ENCODE data around the gene RNF10. TPM values are rescaled to one million over a fixed set of nuclear protein-coding genes. Genes with fewer than 3 reads are reported as not detected.
A peak's percentile ranks its signal among the peaks of the same experiment; 100 is the strongest.

Gene RNF10
- total RNA-seq, 6 experiments from 2014 or later: 145 to 203 (median 158) TPM

DNA sequence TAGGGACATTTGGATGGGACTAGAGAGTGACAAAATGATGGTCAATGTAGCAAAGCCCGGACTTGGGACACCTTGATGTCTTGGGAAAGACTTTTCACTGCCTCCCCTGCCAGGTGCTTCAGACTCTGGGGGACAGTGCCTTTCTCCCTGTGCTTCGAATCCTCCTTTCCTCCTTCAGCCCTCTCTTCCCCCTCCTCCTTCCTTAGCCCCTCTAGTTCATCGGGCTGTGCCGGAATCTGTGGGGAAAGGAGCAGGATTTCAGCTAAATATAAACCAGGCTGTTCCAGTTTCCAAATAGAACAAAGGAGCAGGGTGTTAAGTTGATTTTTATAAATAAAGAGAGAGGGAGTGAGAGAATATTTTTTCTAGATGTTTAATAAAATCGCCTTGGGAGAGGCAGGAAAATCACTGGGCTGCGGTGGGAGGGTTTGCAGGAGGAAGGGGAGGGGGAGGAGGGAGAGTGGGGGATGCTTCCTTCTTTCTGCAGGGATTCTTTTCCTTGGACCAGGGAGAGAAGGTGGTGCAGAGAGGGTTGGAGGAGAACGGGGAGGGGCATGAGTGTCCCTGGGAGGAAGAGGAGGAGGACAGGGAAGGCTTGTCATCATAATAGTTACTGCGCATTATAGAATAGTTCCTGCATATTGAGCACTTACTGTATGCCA is 84.9 kb downstream of the RNF10 start:
- no peaks in the 10 kb centered on the region for H3K9me3 Mint-ChIP-seq

DNA sequence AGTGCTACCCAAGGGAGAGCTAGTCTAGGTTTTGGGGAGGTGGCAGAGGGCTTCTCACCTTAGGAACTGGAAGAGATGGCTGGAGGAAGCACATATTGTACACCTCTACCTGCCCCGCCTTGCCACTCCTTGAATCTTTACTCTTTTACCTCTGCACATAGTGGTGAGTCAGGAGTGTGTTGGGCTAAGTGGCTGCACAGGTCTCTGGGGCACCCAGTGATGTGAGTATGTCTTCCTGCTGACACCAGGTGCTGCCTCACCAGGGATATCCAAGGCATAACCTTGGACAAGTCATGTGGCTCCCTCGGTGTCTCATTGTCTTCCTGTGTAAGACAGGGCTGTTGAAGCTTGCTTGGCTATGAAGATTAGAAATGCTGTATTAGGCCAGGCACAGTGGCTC is 86.5 kb downstream of the RNF10 start:
- TF ChIP-seq, protein P1, sequence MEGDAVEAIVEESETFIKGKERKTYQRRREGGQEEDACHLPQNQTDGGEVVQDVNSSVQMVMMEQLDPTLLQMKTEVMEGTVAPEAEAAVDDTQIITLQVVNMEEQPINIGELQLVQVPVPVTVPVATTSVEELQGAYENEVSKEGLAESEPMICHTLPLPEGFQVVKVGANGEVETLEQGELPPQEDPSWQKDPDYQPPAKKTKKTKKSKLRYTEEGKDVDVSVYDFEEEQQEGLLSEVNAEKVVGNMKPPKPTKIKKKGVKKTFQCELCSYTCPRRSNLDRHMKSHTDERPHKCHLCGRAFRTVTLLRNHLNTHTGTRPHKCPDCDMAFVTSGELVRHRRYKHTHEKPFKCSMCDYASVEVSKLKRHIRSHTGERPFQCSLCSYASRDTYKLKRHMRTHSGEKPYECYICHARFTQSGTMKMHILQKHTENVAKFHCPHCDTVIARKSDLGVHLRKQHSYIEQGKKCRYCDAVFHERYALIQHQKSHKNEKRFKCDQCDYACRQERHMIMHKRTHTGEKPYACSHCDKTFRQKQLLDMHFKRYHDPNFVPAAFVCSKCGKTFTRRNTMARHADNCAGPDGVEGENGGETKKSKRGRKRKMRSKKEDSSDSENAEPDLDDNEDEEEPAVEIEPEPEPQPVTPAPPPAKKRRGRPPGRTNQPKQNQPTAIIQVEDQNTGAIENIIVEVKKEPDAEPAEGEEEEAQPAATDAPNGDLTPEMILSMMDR (IDR thresholded peaks at IDR 0.05): no peak
- no peaks in the 10 kb centered on the region for H3K9me3 Mint-ChIP-seq
- H3K27me3 Mint-ChIP-seq (ENCODE audit: insufficient read depth): peaks cover 31% of the 10 kb centered on the region
- no peak for DNase-seq
- H3K4me1 Mint-ChIP-seq (ENCODE audit: low read depth): no peaks in the 10 kb centered on the region
- no peak overlapping the region for H3K27ac Mint-ChIP-seq
- H3K4me3 Mint-ChIP-seq: no peak overlapping the region
- H3K36me3 Mint-ChIP-seq (ENCODE audit: low read depth): no peaks in the 10 kb centered on the region

More for the DNA sequence above, 84.9 kb downstream of the RNF10 start:
- Mint-ChIP-seq H3K27ac (no peak overlapping the region), H3K27me3 (ENCODE audit: insufficient read depth) (peaks cover 31% of the 10 kb centered on the region), H3K36me3 (ENCODE audit: low read depth) (no peaks in the 10 kb centered on the region), H3K4me1 (ENCODE audit: low read depth) (no peaks in the 10 kb centered on the region), H3K4me3 (no peak overlapping the region)
- DNase-seq: no peak
- TF ChIP-seq, protein P1 (IDR thresholded peaks at IDR 0.05): no peak

GRCh38 chr12:120625557-120626419 is 91.6 kb downstream of the RNF10 start:
- TF ChIP-seq, protein P1 (IDR thresholded peaks at IDR 0.05): 0 out of 2 replicates have a peak, but pooled peaks have one; percentile 25
- Mint-ChIP-seq H3K4me3 (no peak overlapping the region), H3K36me3 (ENCODE audit: low read depth) (no peaks in the 10 kb centered on the region), H3K4me1 (ENCODE audit: low read depth) (peaks cover 7% of the 10 kb centered on the region), H3K27me3 (ENCODE audit: insufficient read depth) (peaks cover 25% of the 10 kb centered on the region), H3K27ac (no peak overlapping the region), H3K9me3 (no peaks in the 10 kb centered on the region)
- DNase-seq: no peak

Other genes starting within 250 kb of the RNF10 start
- 1,000 to 10,000 TPM in 5 of 6 experiments, 100 to 1,000 TPM in 1; 743 to 2,047 (median 1,452) TPM for gene RNU4-2, start 242.5 kb upstream of the RNF10 start, total RNA-seq (2021; fragmentation: NEBNext Ultra II Directional; extraction: Animal tissue kit (Norgen Biotek cat#: 25700))
- gene RNU4-1, start 241.1 kb upstream of the RNF10 start, total RNA-seq (2021; fragmentation: NEBNext Ultra II Directional; extraction: Animal tissue kit (Norgen Biotek cat#: 25700)): 1,000 to 10,000 TPM in 4 of 6 experiments, 100 to 1,000 TPM in 2; 766 to 1,512 (median 1,200) TPM
- gene SIRT4, start 232.0 kb upstream of the RNF10 start, total RNA-seq (2021; fragmentation: NEBNext Ultra II Directional; extraction: Animal tissue kit (Norgen Biotek cat#: 25700)): 1 to 10 TPM in 3 of 6 experiments, under 1 TPM in 3; 0.84 to 2.1 (median 1.1) TPM
- not detected for gene PLA2G1B, start 206.6 kb upstream of the RNF10 start, total RNA-seq (2021; fragmentation: NEBNext Ultra II Directional; extraction: Animal tissue kit (Norgen Biotek cat#: 25700))
- not detected for gene MSI1, start 165.2 kb upstream of the RNF10 start, total RNA-seq (2021; fragmentation: NEBNext Ultra II Directional; extraction: Animal tissue kit (Norgen Biotek cat#: 25700))
- gene COX6A1, start 96.2 kb upstream of the RNF10 start, total RNA-seq (2021; fragmentation: NEBNext Ultra II Directional; extraction: Animal tissue kit (Norgen Biotek cat#: 25700)): 100 to 1,000 TPM; 356 to 391 (median 373) TPM
- gene TRIAP1, start 88.0 kb upstream of the RNF10 start, total RNA-seq (2021; fragmentation: NEBNext Ultra II Directional; extraction: Animal tissue kit (Norgen Biotek cat#: 25700)): 10 to 100 TPM; 37.9 to 49.0 (median 41.6) TPM
- gene GATC, start 87.9 kb upstream of the RNF10 start, total RNA-seq (2021; fragmentation: NEBNext Ultra II Directional; extraction: Animal tissue kit (Norgen Biotek cat#: 25700)): 10 to 100 TPM; 16.3 to 30.9 (median 24.0) TPM
- gene SRSF9, start 64.6 kb upstream of the RNF10 start, total RNA-seq (2021; fragmentation: NEBNext Ultra II Directional; extraction: Animal tissue kit (Norgen Biotek cat#: 25700)): 100 to 1,000 TPM; 232 to 247 (median 238) TPM
- gene DYNLL1, start 38.2 kb upstream of the RNF10 start, total RNA-seq (2021; fragmentation: NEBNext Ultra II Directional; extraction: Animal tissue kit (Norgen Biotek cat#: 25700)): 100 to 1,000 TPM; 530 to 650 (median 609) TPM
- 10 to 100 TPM; 26.0 to 30.7 (median 27.4) TPM for gene COQ5, start 5.2 kb upstream of the RNF10 start, total RNA-seq (2021; fragmentation: NEBNext Ultra II Directional; extraction: Animal tissue kit (Norgen Biotek cat#: 25700))
- gene POP5, start 47.0 kb downstream of the RNF10 start, total RNA-seq (2021; fragmentation: NEBNext Ultra II Directional; extraction: Animal tissue kit (Norgen Biotek cat#: 25700)): 10 to 100 TPM; 56.5 to 63.4 (median 60.6) TPM
- 1 to 10 TPM in 4 of 6 experiments, under 1 TPM in 2; 0.09 to 2.2 (median 1.4) TPM for gene CABP1, start 106.3 kb downstream of the RNF10 start, total RNA-seq (2021; fragmentation: NEBNext Ultra II Directional; extraction: Animal tissue kit (Norgen Biotek cat#: 25700))
- gene MLEC, start 152.8 kb downstream of the RNF10 start, total RNA-seq (2021; fragmentation: NEBNext Ultra II Directional; extraction: Animal tissue kit (Norgen Biotek cat#: 25700)): 100 to 1,000 TPM; 195 to 241 (median 209) TPM
- gene UNC119B, start 176.1 kb downstream of the RNF10 start, total RNA-seq (2021; fragmentation: NEBNext Ultra II Directional; extraction: Animal tissue kit (Norgen Biotek cat#: 25700)): 10 to 100 TPM; 32.9 to 39.5 (median 34.4) TPM
- gene ACADS, start 191.5 kb downstream of the RNF10 start, total RNA-seq (2021; fragmentation: NEBNext Ultra II Directional; extraction: Animal tissue kit (Norgen Biotek cat#: 25700)): 1 to 10 TPM in 5 of 6 experiments, under 1 TPM in 1; 0.99 to 2.4 (median 2.0) TPM

All from HFFc6 (cell line).